Measurements from ENCODE around the gene TMIGD3. TPM values are rescaled to one million over a fixed set of nuclear protein-coding genes. Genes with fewer than 3 reads are reported as not detected.

TMIGD3 gene
- total and polyA plus RNA-seq, 2 donors from 2014 or later = 0.43 to 3.0 TPM

DNA sequence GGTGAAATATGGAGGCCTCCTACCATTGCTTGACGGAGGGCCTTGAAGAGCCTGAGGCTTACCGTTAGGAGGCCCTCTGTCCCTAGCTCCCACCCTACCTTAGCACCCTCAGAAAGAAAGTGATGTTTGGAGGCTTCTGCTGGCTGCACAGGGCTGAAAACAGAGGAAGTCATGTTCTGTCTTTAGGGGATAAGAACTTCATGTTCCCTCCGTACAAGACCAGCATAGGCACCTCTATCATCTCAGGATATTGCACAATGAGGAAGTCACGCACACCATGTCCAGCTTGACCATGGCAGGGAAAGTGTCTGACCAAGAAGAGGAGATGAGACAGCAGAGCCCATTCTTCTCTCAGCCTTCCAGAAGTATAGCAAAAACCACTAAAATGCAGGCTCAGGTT lies 13.8 kb downstream of the TMIGD3 start:
- H3K27ac ChIP-seq (ENCODE audit: low read depth in 2 of 2, low read length in 2 of 2) = no peak overlapping the region
- H3K4me1 ChIP-seq (ENCODE audit: control insufficient read depth in 2 of 3, insufficient read depth in 2 of 3, low read depth in 1 of 3, low read length in 3 of 3) = no peaks in the 10 kb centered on the region
- no peaks in the 10 kb centered on the region for H3K36me3 ChIP-seq (ENCODE audit: control insufficient read depth in 2 of 3, insufficient read depth in 3 of 3, low read length in 3 of 3)
- H3K4me3 ChIP-seq (ENCODE audit: low read length in 3 of 3) = no peak overlapping the region
- H3K9me3 ChIP-seq (ENCODE audit: control insufficient read depth in 2 of 3, insufficient read depth in 1 of 3, low read length in 3 of 3) = no peaks in the 10 kb centered on the region
- no peak for TF ChIP-seq CTCF (IDR thresholded peaks at IDR 0.05; ENCODE audit: borderline replicate concordance, extremely low read depth, insufficient read depth)
- DNase-seq (no peak), FAIRE-seq (no peak)
- H3K27me3 ChIP-seq (ENCODE audit: control insufficient read depth, insufficient read depth, low read length) = no peaks in the 10 kb centered on the region
- H3K9ac ChIP-seq (ENCODE audit: low read length in 3 of 3) = no peak overlapping the region
- intact Hi-C loops (cut with DNase I) = loop anchor here (10.0 kb wide), 1 partner anchor 265 kb away; the partner anchor contains the start of gene DDX20

GRCh38 chr1:111488669-111489068 lies 14.8 kb downstream of the TMIGD3 start:
- no peak for TF ChIP-seq CTCF (IDR thresholded peaks at IDR 0.05; ENCODE audit: borderline replicate concordance, extremely low read depth, insufficient read depth)
- Histone ChIP-seq H3K36me3 (ENCODE audit: control insufficient read depth in 2 of 3, insufficient read depth in 3 of 3, low read length in 3 of 3) (no peaks in the 10 kb centered on the region), H3K9me3 (ENCODE audit: control insufficient read depth in 2 of 3, insufficient read depth in 1 of 3, low read length in 3 of 3) (no peaks in the 10 kb centered on the region), H3K4me3 (ENCODE audit: low read length in 3 of 3) (no peak overlapping the region), H3K9ac (ENCODE audit: low read length in 3 of 3) (no peak overlapping the region), H3K4me1 (ENCODE audit: control insufficient read depth in 2 of 3, insufficient read depth in 2 of 3, low read depth in 1 of 3, low read length in 3 of 3) (no peaks in the 10 kb centered on the region), H3K27me3 (ENCODE audit: control insufficient read depth, insufficient read depth, low read length) (no peaks in the 10 kb centered on the region), H3K27ac (ENCODE audit: low read depth in 2 of 2, low read length in 2 of 2) (no peak overlapping the region)
- DNase-seq (no peak), FAIRE-seq (no peak)
- intact Hi-C loops (cut with DNase I) = loop anchor here (10.0 kb wide), 1 partner anchor 266 kb away; the partner anchor contains the start of gene DDX20

DNA sequence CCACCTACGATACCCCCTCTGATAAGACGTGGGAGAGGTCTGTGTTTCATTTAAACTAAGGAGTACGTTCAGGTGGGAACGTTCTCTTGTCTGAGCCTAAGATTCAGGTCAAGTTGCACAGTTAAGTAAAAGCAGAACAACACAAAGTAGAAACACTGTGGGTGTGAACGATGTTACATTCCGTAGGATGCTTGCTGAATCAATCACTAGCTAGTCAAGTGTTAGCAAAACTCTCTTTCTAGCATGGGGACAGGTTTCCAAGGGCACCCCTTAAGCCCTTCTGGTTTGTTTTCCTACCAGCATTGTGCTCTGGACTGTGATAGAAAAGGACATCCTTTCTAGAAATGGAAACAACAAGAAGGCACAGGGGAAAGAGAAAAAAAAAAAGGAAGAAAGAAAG lies 16.3 kb downstream of the TMIGD3 start:
- DNase-seq (no peak), FAIRE-seq (no peak)
- Histone ChIP-seq H3K9ac (ENCODE audit: low read length in 3 of 3) (no peak overlapping the region), H3K36me3 (ENCODE audit: control insufficient read depth in 2 of 3, insufficient read depth in 3 of 3, low read length in 3 of 3) (no peaks in the 10 kb centered on the region), H3K9me3 (ENCODE audit: control insufficient read depth in 2 of 3, insufficient read depth in 1 of 3, low read length in 3 of 3) (no peaks in the 10 kb centered on the region), H3K27me3 (ENCODE audit: control insufficient read depth, insufficient read depth, low read length) (no peaks in the 10 kb centered on the region), H3K4me3 (ENCODE audit: low read length in 3 of 3) (no peak overlapping the region), H3K4me1 (ENCODE audit: control insufficient read depth in 2 of 3, insufficient read depth in 2 of 3, low read depth in 1 of 3, low read length in 3 of 3) (no peaks in the 10 kb centered on the region), H3K27ac (ENCODE audit: low read depth in 2 of 2, low read length in 2 of 2) (no peak overlapping the region)
- TF ChIP-seq CTCF (IDR thresholded peaks at IDR 0.05; ENCODE audit: borderline replicate concordance, extremely low read depth, insufficient read depth) = no peak
- intact Hi-C loops (cut with DNase I) = loop anchor here (10.0 kb wide), 1 partner anchor 268 kb away; the partner anchor contains the start of gene DDX20

GRCh38 chr1:111486431-111486830 lies 17.0 kb downstream of the TMIGD3 start:
- Histone ChIP-seq H3K9ac (ENCODE audit: low read length in 3 of 3) (no peak overlapping the region), H3K9me3 (ENCODE audit: control insufficient read depth in 2 of 3, insufficient read depth in 1 of 3, low read length in 3 of 3) (no peaks in the 10 kb centered on the region), H3K4me1 (ENCODE audit: control insufficient read depth in 2 of 3, insufficient read depth in 2 of 3, low read depth in 1 of 3, low read length in 3 of 3) (no peaks in the 10 kb centered on the region), H3K27ac (ENCODE audit: low read depth in 2 of 2, low read length in 2 of 2) (no peak overlapping the region), H3K27me3 (ENCODE audit: control insufficient read depth, insufficient read depth, low read length) (no peaks in the 10 kb centered on the region), H3K36me3 (ENCODE audit: control insufficient read depth in 2 of 3, insufficient read depth in 3 of 3, low read length in 3 of 3) (no peaks in the 10 kb centered on the region), H3K4me3 (ENCODE audit: low read length in 3 of 3) (no peak overlapping the region)
- intact Hi-C loops (cut with DNase I) = loop anchor here (10.0 kb wide), 1 partner anchor 268 kb away; the partner anchor contains the start of gene DDX20
- no peak for FAIRE-seq
- DNase-seq = no peak
- TF ChIP-seq CTCF (IDR thresholded peaks at IDR 0.05; ENCODE audit: borderline replicate concordance, extremely low read depth, insufficient read depth) = no peak

Measured in kidney (tissue), 14 donors.